Measurements from ENCODE around the gene SLC38A1.
"Not testable (repeated sequence)": the region's sequence is repeated elsewhere in the genome, so short reads cannot be mapped to it uniquely, and the experiment has no call there.

The SLC38A1 gene

DNA sequence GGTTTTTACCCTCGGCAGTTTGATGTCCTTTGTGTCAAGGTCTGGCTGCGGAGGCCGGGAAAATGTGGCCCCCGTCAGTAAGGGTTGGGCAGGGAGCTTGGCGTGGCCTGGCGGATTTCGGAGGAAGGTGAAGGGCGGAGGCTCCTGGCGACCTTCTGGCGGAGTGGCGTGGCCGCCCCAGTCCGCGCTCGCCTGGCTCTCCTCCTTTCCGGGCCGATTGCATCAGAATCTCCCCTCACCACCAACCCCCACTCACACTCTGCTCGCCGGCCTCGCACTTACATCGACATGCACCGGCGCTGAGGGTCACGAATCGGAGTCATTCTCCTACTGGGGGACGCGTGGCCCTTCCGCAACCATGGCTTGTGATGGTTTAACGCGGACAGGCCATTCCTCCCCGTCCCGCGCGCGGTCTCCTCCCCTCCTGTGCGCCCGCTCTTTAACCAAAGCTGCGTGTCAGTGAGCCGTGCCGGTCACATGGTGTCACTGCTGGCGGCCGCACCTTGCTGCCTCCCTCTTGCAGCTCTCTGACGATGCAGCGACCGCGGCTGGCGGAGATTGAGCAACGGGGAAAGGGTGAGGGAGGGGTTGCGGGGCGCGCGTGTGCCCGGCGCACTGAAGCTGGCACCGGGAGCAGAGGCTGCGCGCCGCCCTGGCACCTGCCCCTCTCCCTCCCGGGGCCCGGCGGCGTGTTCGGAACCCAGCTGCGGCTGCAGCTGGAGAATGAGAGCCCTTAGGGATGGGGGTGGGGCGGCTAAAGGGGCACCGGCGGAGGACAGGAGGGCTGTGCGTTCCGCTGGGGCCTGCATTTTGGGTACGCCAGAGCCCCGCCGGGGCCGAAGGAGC lies at the start of gene SLC38A1:
Gene SLC38A1 (minus strand): TSS at position 461 of the 846 bp plus-strand sequence. CDS start 29,243 bp downstream, outside the sequence.
- no peaks in the 10 kb centered on the region for H3K9me3 ChIP-seq (ENCODE audit: low read length)
- peaks cover 9% of the 10 kb centered on the region for H3K4me1 ChIP-seq (ENCODE audit: insufficient read depth, low read length)
- H2AFZ ChIP-seq (ENCODE audit: low read depth, low read length), result peak within 1 kb of the TSS; percentile 99
- H3K27me3 ChIP-seq (ENCODE audit: insufficient read depth, low read length), result peaks cover 15% of the 10 kb centered on the region
- H3K36me3 ChIP-seq (ENCODE audit: insufficient read depth, low read length), result no peaks in the 10 kb centered on the region
- peak within 1 kb of the TSS; percentile 52 for H3K4me3 ChIP-seq (ENCODE audit: low read length)

DNA sequence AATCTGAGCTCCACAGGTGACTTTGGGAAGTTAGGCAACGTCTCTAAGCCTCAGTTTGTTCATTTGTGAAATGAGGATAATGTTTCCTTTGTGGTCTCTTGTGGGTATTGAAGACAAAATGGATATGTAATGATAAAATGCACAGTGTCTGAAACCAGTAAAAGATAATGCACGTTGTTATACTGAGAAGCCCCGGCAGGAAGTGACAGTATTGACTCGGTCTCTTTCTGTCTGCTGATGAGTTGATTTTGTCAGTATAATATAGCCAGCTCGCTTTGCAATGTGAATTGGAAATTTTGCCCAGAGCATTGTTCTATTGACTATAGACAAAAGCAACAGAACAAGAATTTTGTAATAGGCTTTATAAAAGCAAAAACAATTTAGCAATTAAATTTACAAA lies 49.2 kb upstream of the SLC38A1 start:
- Histone ChIP-seq H3K27me3 (ENCODE audit: insufficient read depth, low read length) (no peaks in the 10 kb centered on the region), H3K9me3 (ENCODE audit: low read length) (no peaks in the 10 kb centered on the region), H3K4me1 (ENCODE audit: insufficient read depth, low read length) (no peaks in the 10 kb centered on the region), H2AFZ (ENCODE audit: low read depth, low read length) (no peak overlapping the region), H3K4me3 (ENCODE audit: low read length) (no peak overlapping the region), H3K36me3 (ENCODE audit: insufficient read depth, low read length) (no peaks in the 10 kb centered on the region)

DNA sequence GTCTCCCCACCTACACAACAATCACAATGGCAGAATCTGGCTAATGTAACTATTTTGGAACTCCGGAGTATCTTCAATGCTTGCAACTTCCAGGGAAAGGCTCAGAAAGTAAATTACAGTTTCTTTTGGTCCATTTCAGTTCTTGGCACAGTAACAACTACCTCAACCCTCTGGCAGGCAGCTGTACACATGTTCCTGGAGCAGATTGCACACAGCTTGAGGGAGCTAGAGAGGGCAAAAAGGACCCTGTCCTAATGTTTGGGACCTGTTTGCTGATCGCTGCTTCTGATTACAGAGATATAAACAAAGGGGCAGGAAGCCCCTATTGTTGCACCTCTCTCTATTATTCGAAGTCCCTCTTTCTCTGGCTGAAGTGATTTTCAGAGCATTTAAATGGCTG lies 35.2 kb upstream of the SLC38A1 start:
- Histone ChIP-seq H3K4me3 (ENCODE audit: low read length) (no peak overlapping the region), H3K36me3 (ENCODE audit: insufficient read depth, low read length) (no peaks in the 10 kb centered on the region), H3K9me3 (ENCODE audit: low read length) (no peaks in the 10 kb centered on the region), H3K27me3 (ENCODE audit: insufficient read depth, low read length) (no peaks in the 10 kb centered on the region), H2AFZ (ENCODE audit: low read depth, low read length) (no peak overlapping the region), H3K4me1 (ENCODE audit: insufficient read depth, low read length) (no peaks in the 10 kb centered on the region)

DNA sequence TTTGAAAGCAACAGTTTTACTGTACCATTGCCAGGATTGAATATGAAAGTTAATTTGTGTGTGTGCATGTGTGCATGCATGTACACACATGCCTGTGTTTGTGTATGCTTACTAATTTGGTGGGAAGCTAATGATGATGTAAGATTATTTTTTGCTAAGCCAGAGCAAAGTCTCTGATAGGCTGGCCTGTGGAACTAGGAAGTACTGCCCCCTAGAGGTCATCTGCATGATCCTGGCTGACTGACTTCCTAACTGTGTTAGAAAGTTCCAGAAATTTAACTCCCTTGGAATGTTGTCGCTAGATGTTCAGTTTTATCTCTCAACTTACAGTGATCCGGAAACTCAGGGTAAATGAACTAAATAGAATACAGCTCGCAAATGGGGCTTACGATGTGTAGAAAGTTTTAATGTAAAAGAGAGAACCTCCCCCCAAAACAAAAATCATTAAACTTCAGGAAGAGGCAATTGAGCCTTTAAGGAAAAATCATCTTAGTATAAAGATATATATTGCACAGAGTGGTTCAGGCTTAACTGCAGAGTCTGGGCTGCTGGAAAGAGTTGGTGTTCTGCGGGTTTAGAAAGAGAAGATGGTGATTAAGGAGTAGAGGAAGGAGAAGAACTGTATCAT lies 34.3 kb upstream of the SLC38A1 start:
- no peak overlapping the region for H3K4me3 ChIP-seq (ENCODE audit: low read length)
- no peaks in the 10 kb centered on the region for H3K9me3 ChIP-seq (ENCODE audit: low read length)
- H3K27me3 ChIP-seq (ENCODE audit: insufficient read depth, low read length), result no peaks in the 10 kb centered on the region
- H3K4me1 ChIP-seq (ENCODE audit: insufficient read depth, low read length), result no peaks in the 10 kb centered on the region
- no peaks in the 10 kb centered on the region for H3K36me3 ChIP-seq (ENCODE audit: insufficient read depth, low read length)
- H2AFZ ChIP-seq (ENCODE audit: low read depth, low read length), result no peak overlapping the region

DNA sequence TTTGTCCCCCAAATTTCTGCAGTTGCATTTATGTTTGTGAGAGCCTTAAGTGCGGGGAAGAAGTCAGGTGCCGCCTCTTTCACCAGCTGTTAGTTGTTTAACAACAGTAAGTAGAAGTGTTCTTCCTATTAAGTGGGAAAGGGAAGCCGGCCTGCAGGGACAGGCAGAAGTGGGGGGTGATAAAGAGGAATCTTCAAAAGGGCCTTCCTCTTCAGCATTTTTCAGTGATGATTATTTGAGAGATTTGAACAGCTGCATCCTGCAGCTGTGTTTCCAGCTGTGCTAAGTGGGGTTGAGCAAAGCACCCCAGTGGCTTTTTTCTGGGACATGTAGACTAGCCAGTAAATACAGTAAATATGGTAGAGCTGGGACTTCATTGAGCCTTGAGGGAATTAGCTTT lies 32.1 kb upstream of the SLC38A1 start:
- H3K4me1 ChIP-seq (ENCODE audit: insufficient read depth, low read length), result no peaks in the 10 kb centered on the region
- no peak overlapping the region for H2AFZ ChIP-seq (ENCODE audit: low read depth, low read length)
- no peaks in the 10 kb centered on the region for H3K36me3 ChIP-seq (ENCODE audit: insufficient read depth, low read length)

DNA sequence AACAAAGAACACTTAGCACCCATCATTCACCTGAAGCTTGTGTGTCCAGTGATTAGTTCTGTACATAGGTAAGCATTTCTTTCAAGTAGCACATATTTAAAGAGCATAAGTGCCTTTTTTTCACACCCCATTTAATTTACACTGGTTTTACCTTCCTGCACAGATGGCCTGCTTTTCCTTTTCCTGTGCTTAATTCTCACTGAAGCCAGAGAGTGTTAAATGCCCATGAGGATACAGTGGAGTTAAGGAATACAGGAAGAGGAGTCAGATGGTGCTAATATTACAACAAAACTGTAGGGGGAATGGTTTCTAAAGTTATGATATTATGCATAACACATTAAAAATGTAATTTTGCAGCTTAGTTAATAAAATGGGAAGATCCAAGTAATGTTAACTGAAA lies 31.0 kb upstream of the SLC38A1 start:
- Histone ChIP-seq H3K4me1 (ENCODE audit: insufficient read depth, low read length) (no peaks in the 10 kb centered on the region), H3K9me3 (ENCODE audit: low read length) (no peaks in the 10 kb centered on the region), H2AFZ (ENCODE audit: low read depth, low read length) (no peak overlapping the region), H3K4me3 (ENCODE audit: low read length) (no peak overlapping the region), H3K27me3 (ENCODE audit: insufficient read depth, low read length) (peaks cover 2% of the 10 kb centered on the region), H3K36me3 (ENCODE audit: insufficient read depth, low read length) (no peaks in the 10 kb centered on the region)

More for the DNA sequence above, 32.1 kb upstream of the SLC38A1 start:
- H3K27me3 ChIP-seq (ENCODE audit: insufficient read depth, low read length), result peaks cover 2% of the 10 kb centered on the region
- H3K4me3 ChIP-seq (ENCODE audit: low read length), result no peak overlapping the region
- no peaks in the 10 kb centered on the region for H3K9me3 ChIP-seq (ENCODE audit: low read length)

DNA sequence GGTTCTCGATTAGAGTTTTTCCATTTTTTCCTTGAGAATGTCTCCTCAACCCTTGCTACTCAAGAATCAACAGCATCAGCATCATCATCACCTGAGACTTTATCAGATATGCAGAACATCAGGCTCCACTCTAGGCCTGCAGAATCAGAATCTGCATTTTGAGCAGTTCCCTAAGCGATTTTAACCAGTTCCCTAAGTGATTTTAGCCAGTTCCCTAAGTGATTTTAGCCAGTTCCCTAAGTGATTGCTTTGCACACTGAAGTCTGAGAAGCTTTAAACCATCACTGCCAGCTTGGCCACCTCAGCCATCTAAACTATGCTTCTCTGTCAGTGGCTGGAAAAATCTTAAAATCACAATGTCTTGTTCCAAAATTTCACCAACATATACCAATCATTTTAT lies 29.4 kb upstream of the SLC38A1 start:
- Histone ChIP-seq H2AFZ (ENCODE audit: low read depth, low read length) (no peak overlapping the region), H3K36me3 (ENCODE audit: insufficient read depth, low read length) (no peaks in the 10 kb centered on the region), H3K4me1 (ENCODE audit: insufficient read depth, low read length) (no peaks in the 10 kb centered on the region), H3K4me3 (ENCODE audit: low read length) (no peak overlapping the region), H3K27me3 (ENCODE audit: insufficient read depth, low read length) (peaks cover 2% of the 10 kb centered on the region), H3K9me3 (ENCODE audit: low read length) (no peaks in the 10 kb centered on the region)

DNA sequence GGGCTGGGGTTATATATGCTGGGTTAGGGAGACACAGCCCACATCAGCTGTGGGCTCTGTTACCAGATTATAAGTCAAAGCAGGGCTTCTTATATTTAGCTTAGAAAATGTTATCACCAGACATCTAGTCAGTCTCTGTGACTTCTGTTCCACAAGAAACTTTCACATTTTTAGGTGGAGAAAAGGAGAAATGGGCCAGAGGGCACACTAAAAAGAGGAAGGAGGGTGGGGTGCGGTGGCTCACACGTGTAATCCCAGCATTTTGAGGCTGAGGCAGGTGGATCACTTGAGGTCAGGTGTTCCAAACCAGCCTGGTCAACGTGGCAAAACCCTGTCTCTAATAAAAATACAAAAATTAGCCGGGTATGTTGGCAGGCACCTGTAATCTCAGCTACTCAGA lies 28.0 kb upstream of the SLC38A1 start:
- Histone ChIP-seq H2AFZ (ENCODE audit: low read depth, low read length) (no peak overlapping the region), H3K36me3 (ENCODE audit: insufficient read depth, low read length) (no peaks in the 10 kb centered on the region), H3K9me3 (ENCODE audit: low read length) (no peaks in the 10 kb centered on the region), H3K4me3 (ENCODE audit: low read length) (no peak overlapping the region), H3K27me3 (ENCODE audit: insufficient read depth, low read length) (peaks cover 2% of the 10 kb centered on the region), H3K4me1 (ENCODE audit: insufficient read depth, low read length) (no peaks in the 10 kb centered on the region)

DNA sequence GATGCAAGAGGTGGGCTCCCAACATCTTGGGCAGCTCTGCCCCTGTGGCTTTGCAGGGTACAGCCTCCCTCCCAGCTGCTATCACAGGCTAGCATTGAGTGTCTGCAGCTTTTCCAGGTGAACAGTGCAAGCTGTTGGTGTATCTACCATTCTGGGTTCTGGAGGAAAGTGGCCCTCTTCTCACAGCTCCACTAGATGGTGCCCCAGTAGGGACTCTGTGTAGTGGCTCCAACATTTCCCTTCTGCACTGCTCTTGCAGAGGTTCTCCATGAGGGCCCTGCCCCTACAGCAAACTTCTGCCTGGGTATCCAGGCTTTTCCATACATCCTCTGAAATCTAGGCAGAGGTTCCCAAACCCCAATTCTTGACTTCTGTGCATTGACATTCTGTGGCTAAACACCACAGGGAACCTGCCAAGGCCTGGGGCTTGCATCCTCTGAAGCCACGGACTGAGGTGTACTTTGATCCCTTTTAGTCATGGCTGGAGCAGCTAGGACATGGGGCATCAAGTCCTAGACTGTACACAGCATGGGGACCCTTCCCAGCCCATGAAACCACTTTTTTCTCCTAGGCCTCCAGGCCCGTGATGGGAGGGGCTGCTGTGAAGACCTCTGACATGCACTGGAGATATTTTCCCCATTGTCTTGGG lies 24.0 kb upstream of the SLC38A1 start:
- H3K9me3 ChIP-seq (ENCODE audit: low read length), result no peaks in the 10 kb centered on the region
- no peak overlapping the region for H2AFZ ChIP-seq (ENCODE audit: low read depth, low read length)
- no peak overlapping the region for H3K4me3 ChIP-seq (ENCODE audit: low read length)
- H3K27me3 ChIP-seq (ENCODE audit: insufficient read depth, low read length), result peaks cover 2% of the 10 kb centered on the region
- H3K36me3 ChIP-seq (ENCODE audit: insufficient read depth, low read length), result no peaks in the 10 kb centered on the region
- no peaks in the 10 kb centered on the region for H3K4me1 ChIP-seq (ENCODE audit: insufficient read depth, low read length)

DNA sequence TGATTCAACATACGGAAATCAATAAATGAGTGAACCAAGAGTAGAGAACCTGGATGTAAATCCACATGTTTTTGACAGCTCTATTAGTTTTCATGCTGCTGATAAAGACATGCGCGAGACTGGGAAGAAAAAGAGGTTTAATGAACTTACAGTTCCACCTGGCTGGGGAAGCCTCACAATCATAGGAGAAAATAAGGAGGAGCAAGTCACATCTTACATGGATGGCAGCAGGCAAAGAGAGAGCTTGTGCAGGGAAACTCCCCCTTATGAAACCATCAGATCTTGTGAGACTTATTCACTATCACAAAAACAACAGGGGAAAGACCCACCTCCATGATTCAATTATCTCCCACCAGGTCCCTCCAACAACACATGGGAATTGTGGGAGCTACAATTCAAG lies 23.1 kb upstream of the SLC38A1 start:
- H3K9me3 ChIP-seq (ENCODE audit: low read length); H3K4me3 ChIP-seq (ENCODE audit: low read length); H3K36me3 ChIP-seq (ENCODE audit: insufficient read depth, low read length); H2AFZ ChIP-seq (ENCODE audit: low read depth, low read length); H3K4me1 ChIP-seq (ENCODE audit: insufficient read depth, low read length); H3K27me3 ChIP-seq (ENCODE audit: insufficient read depth, low read length): not testable (repeated sequence)

DNA sequence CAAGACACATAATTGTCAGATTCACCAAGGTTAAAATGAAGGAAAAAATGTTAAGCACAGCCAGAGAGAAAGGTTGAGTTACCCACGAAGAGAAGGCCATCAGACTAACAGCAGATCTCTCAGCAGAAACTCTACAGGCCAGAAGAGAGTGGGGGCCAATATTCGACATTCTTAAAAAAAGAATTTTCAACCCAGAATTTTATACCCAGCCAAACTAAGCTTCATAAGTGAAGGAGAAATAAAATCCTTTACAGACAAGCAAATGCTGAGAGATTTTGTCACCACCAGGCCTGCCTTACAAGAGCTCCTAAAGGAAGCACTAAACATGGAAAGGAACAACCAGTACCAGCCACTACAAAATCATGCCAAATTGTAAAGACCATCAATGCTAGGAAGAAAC lies 16.3 kb upstream of the SLC38A1 start:
- H3K27me3 ChIP-seq (ENCODE audit: insufficient read depth, low read length); H3K4me3 ChIP-seq (ENCODE audit: low read length); H3K4me1 ChIP-seq (ENCODE audit: insufficient read depth, low read length); H3K36me3 ChIP-seq (ENCODE audit: insufficient read depth, low read length); H2AFZ ChIP-seq (ENCODE audit: low read depth, low read length); H3K9me3 ChIP-seq (ENCODE audit: low read length): not testable (repeated sequence)

DNA sequence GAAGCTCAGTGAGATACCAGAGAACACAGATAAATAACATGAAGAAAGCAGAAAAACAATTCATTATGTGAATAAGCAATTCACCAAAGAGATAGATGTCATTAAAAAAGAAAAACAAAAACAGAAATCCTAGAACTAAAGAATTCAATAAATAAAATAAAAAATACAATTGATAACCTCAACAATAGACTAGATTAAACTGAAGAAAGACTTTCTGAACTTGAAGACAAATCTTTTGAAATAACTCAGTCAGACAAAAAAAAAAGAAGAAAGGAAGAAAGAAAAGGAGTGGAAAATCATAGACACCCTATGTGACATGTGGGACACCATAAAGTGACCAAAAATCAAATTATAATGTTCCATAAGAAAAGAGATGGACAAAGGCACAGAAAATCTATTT lies 14.0 kb upstream of the SLC38A1 start:
- H3K4me1 ChIP-seq (ENCODE audit: insufficient read depth, low read length), result no peaks in the 10 kb centered on the region
- H2AFZ ChIP-seq (ENCODE audit: low read depth, low read length), result no peak overlapping the region
- no peak overlapping the region for H3K4me3 ChIP-seq (ENCODE audit: low read length)
- H3K9me3 ChIP-seq (ENCODE audit: low read length), result peaks cover 8% of the 10 kb centered on the region
- H3K27me3 ChIP-seq (ENCODE audit: insufficient read depth, low read length), result no peaks in the 10 kb centered on the region
- H3K36me3 ChIP-seq (ENCODE audit: insufficient read depth, low read length), result no peaks in the 10 kb centered on the region

DNA sequence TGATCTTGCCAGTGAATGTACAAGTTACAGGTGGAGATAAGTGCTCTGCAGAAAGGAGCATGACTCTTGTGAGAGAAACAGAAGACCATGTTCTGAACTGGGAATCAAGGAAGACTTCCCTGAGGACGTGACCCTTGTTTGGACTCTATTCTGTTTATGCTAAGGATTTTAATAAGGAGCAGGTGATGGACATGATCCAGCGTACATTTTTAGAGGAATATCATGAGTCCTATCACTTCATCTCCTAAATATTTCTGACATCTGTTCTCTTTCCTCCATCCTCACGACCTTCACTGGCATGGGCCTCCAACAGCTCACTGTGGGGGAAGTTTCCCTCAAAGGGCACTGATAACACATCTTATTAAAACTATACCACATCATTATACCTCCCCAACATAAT lies 7.9 kb upstream of the SLC38A1 start:
- Histone ChIP-seq H3K4me3 (ENCODE audit: low read length) (no peak overlapping the region), H2AFZ (ENCODE audit: low read depth, low read length) (no peak overlapping the region), H3K36me3 (ENCODE audit: insufficient read depth, low read length) (no peaks in the 10 kb centered on the region), H3K27me3 (ENCODE audit: insufficient read depth, low read length) (no peaks in the 10 kb centered on the region), H3K4me1 (ENCODE audit: insufficient read depth, low read length) (no peaks in the 10 kb centered on the region), H3K9me3 (ENCODE audit: low read length) (no peaks in the 10 kb centered on the region)
